Measurements from ENCODE around the gene TCOF1.

The TCOF1 gene

DNA sequence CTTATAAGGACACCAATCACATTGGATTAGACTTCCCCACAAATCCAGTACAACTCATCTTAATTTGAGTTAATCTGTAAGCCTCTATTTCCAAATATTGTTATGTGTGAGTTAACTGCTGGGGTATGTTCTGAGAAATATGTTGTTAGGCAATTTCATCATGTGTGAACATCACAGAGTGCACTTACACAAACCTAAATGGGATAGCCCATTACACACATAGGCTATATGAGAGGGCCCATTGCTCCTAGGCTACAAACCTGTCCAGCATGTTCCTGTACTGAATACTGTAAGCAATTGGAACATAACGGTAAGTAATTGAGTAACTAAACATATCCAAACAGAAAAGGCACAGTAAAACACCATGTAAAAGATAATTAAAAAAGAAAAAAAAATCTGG is 35.7 kb upstream of the TCOF1 start:
- H3K18ac ChIP-seq (ENCODE audit: low read length), result no peak overlapping the region
- no peaks in the 10 kb centered on the region for H3K36me3 ChIP-seq (ENCODE audit: control insufficient read depth, insufficient read depth, low read length)
- H2BK120ac ChIP-seq (ENCODE audit: low read depth, low read length), result no peak overlapping the region
- no peak overlapping the region for H3K27ac ChIP-seq (ENCODE audit: low read depth, low read length)
- no peak overlapping the region for H3K9ac ChIP-seq (ENCODE audit: low read length)
- H3K23ac ChIP-seq (ENCODE audit: low read length), result no peak overlapping the region
- no peak overlapping the region for H2BK5ac ChIP-seq (ENCODE audit: low read length)
- H3K4ac ChIP-seq (ENCODE audit: low read depth, low read length), result no peak overlapping the region
- H3K79me2 ChIP-seq (ENCODE audit: control insufficient read depth, insufficient read depth, low read length), result no peaks in the 10 kb centered on the region
- peaks cover 5% of the 10 kb centered on the region for H3K4me1 ChIP-seq (ENCODE audit: control insufficient read depth, low read depth, low read length)
- H2AK5ac ChIP-seq (ENCODE audit: low read length), result no peak overlapping the region
- H3K27me3 ChIP-seq (ENCODE audit: insufficient read depth, low read length, poor library complexity), result no peaks in the 10 kb centered on the region
- H4K5ac ChIP-seq (ENCODE audit: low read length), result no peak overlapping the region
- H3K4me2 ChIP-seq (ENCODE audit: low read length), result no peak overlapping the region
- DNase-seq, result no peak
- no peak overlapping the region for H3K4me3 ChIP-seq (ENCODE audit: low read length)
- no CpG with 5 or more reads among the region's 1 CpG for WGBS (ENCODE audit: extremely low coverage, insufficient coverage, low lambda C conversion rate)
- H4K8ac ChIP-seq (ENCODE audit: low read depth, low read length), result no peak overlapping the region
- H3K56ac ChIP-seq (ENCODE audit: low read length), result no peak overlapping the region
- no peaks in the 10 kb centered on the region for H3K79me1 ChIP-seq (ENCODE audit: low read length)
- no peak overlapping the region for H2BK15ac ChIP-seq (replicated peaks; ENCODE audit: low read depth)

DNA sequence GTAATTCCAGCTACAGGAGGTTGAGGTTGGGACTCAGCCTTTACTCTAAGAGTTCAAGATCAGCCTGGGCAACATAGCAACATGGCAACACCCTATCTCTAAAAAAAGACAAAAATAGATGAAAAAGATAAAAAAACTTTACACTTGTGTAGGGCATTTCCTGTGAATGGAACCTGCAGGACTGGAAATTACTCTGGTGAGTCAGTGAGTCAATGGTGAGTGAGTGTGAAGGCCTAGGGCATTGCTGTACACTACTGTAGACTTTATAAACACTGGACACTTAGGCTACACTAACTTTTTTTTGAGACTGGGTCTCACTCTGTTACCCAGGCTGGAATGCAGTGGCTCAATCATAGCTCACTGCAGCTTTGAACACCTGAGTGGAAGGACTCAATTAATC is 35.3 kb upstream of the TCOF1 start:
- H3K27me3 ChIP-seq (ENCODE audit: insufficient read depth, low read length, poor library complexity), result no peaks in the 10 kb centered on the region

DNA sequence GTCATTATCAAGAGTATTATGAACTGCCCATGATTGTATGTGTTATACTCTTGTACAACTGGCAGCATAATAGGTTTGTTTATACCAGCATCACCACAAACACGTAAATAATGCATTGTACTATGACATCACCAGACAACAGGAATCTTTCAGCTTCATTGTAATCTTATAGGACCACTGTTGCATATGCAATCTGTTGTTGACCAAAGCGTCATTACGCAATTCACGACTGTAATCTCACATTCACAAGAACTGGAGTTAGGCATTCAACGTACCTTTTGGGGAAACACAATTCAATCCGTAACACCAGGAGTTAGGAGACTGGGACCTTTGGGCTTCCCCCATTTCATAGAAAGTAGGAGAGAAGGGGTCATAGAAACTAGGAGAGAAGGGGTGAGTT is 34.4 kb upstream of the TCOF1 start:
- Histone ChIP-seq H2BK5ac (ENCODE audit: low read length) (no peak overlapping the region), H4K8ac (ENCODE audit: low read depth, low read length) (no peak overlapping the region), H3K27me3 (ENCODE audit: insufficient read depth, low read length, poor library complexity) (no peaks in the 10 kb centered on the region), H3K4ac (ENCODE audit: low read depth, low read length) (no peak overlapping the region), H4K5ac (ENCODE audit: low read length) (no peak overlapping the region), H3K36me3 (ENCODE audit: control insufficient read depth, insufficient read depth, low read length) (no peaks in the 10 kb centered on the region), H2BK120ac (ENCODE audit: low read depth, low read length) (no peak overlapping the region), H3K4me3 (ENCODE audit: low read length) (no peak overlapping the region), H3K4me2 (ENCODE audit: low read length) (no peak overlapping the region), H3K79me2 (ENCODE audit: control insufficient read depth, insufficient read depth, low read length) (no peaks in the 10 kb centered on the region), H2AK5ac (ENCODE audit: low read length) (no peak overlapping the region), H3K56ac (ENCODE audit: low read length) (no peak overlapping the region), H3K18ac (ENCODE audit: low read length) (no peak overlapping the region), H3K4me1 (ENCODE audit: control insufficient read depth, low read depth, low read length) (peaks cover 2% of the 10 kb centered on the region), H3K27ac (ENCODE audit: low read depth, low read length) (no peak overlapping the region), H3K9ac (ENCODE audit: low read length) (no peak overlapping the region), H3K23ac (ENCODE audit: low read length) (no peak overlapping the region), H2BK15ac (replicated peaks; ENCODE audit: low read depth) (no peak overlapping the region), H3K79me1 (ENCODE audit: low read length) (no peaks in the 10 kb centered on the region)
- no CpG with 5 or more reads among the region's 6 CpGs for WGBS (ENCODE audit: extremely low coverage, insufficient coverage, low lambda C conversion rate)
- no peak for DNase-seq

More for the DNA sequence above, 35.3 kb upstream of the TCOF1 start:
- Histone ChIP-seq H3K4me2 (ENCODE audit: low read length) (no peak overlapping the region), H3K4me1 (ENCODE audit: control insufficient read depth, low read depth, low read length) (peaks cover 5% of the 10 kb centered on the region), H3K56ac (ENCODE audit: low read length) (no peak overlapping the region), H4K5ac (ENCODE audit: low read length) (no peak overlapping the region), H3K36me3 (ENCODE audit: control insufficient read depth, insufficient read depth, low read length) (no peaks in the 10 kb centered on the region), H3K4ac (ENCODE audit: low read depth, low read length) (no peak overlapping the region), H3K4me3 (ENCODE audit: low read length) (no peak overlapping the region), H2BK15ac (replicated peaks; ENCODE audit: low read depth) (no peak overlapping the region), H3K9ac (ENCODE audit: low read length) (no peak overlapping the region), H3K79me1 (ENCODE audit: low read length) (no peaks in the 10 kb centered on the region), H2BK120ac (ENCODE audit: low read depth, low read length) (no peak overlapping the region), H4K8ac (ENCODE audit: low read depth, low read length) (no peak overlapping the region), H3K79me2 (ENCODE audit: control insufficient read depth, insufficient read depth, low read length) (no peaks in the 10 kb centered on the region), H3K18ac (ENCODE audit: low read length) (no peak overlapping the region), H3K23ac (ENCODE audit: low read length) (no peak overlapping the region), H3K27ac (ENCODE audit: low read depth, low read length) (no peak overlapping the region), H2BK5ac (ENCODE audit: low read length) (no peak overlapping the region), H2AK5ac (ENCODE audit: low read length) (no peak overlapping the region)
- DNase-seq, result no peak

DNA sequence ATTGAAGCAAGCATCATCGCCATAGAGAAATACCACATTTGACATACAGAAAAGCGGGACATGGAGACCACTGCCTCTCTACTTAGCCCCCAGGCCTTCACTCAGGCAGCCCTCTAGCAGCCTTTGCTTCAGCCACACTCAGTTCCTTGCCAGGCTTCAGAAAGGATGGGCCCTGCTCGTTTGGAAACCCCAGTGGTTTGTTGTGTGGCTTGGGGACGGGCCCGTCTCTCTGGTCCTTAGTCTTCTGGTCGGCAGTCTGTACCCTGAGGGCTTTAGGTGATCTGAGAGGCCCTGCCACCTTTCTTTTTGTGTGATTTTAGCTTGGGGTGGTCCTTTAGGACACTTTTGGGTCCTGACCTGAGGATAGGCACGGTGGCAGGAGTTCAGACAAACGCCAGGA is 33.7 kb upstream of the TCOF1 start:
- H3K56ac ChIP-seq (ENCODE audit: low read length), result no peak overlapping the region
- no peak for DNase-seq
- no peak overlapping the region for H2BK5ac ChIP-seq (ENCODE audit: low read length)
- WGBS (ENCODE audit: extremely low coverage, insufficient coverage, low lambda C conversion rate), result no CpG with 5 or more reads among the region's 8 CpGs
- H3K4me1 ChIP-seq (ENCODE audit: control insufficient read depth, low read depth, low read length), result no peaks in the 10 kb centered on the region
- no peak overlapping the region for H3K9ac ChIP-seq (ENCODE audit: low read length)
- no peak overlapping the region for H3K18ac ChIP-seq (ENCODE audit: low read length)
- H3K4me2 ChIP-seq (ENCODE audit: low read length), result no peak overlapping the region
- no peak overlapping the region for H3K4ac ChIP-seq (ENCODE audit: low read depth, low read length)
- no peak overlapping the region for H3K23ac ChIP-seq (ENCODE audit: low read length)
- H2BK15ac ChIP-seq (replicated peaks; ENCODE audit: low read depth), result no peak overlapping the region
- no peak overlapping the region for H3K27ac ChIP-seq (ENCODE audit: low read depth, low read length)
- H2BK120ac ChIP-seq (ENCODE audit: low read depth, low read length), result no peak overlapping the region
- no peak overlapping the region for H3K4me3 ChIP-seq (ENCODE audit: low read length)
- H3K36me3 ChIP-seq (ENCODE audit: control insufficient read depth, insufficient read depth, low read length), result no peaks in the 10 kb centered on the region
- H4K8ac ChIP-seq (ENCODE audit: low read depth, low read length), result no peak overlapping the region
- H3K79me1 ChIP-seq (ENCODE audit: low read length), result no peaks in the 10 kb centered on the region
- no peaks in the 10 kb centered on the region for H3K27me3 ChIP-seq (ENCODE audit: insufficient read depth, low read length, poor library complexity)
- H4K5ac ChIP-seq (ENCODE audit: low read length), result no peak overlapping the region
- H3K79me2 ChIP-seq (ENCODE audit: control insufficient read depth, insufficient read depth, low read length), result no peaks in the 10 kb centered on the region
- no peak overlapping the region for H2AK5ac ChIP-seq (ENCODE audit: low read length)

DNA sequence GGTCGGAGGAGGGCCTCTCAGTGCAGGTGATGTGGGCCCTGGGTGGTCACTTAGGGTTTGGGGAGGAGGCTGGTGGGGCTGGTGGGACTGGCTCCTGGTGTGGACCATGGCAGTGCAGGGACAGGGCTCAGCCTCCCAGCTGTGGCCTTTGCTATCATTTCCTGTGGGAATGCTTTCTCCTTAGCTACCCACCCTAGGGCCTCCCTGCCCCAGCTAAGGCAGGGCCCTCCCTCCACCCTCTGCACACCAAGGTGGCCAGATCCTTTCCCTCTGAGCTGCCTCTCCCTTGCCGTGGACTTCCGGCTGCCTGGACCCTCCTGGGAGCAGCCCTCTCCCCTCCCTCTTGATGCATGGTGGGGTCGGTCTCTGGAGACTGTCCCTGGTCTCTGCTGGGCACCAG is 32.1 kb upstream of the TCOF1 start:
- no peak for DNase-seq
- no peak overlapping the region for H3K56ac ChIP-seq (ENCODE audit: low read length)
- no peak overlapping the region for H2AK5ac ChIP-seq (ENCODE audit: low read length)
- H4K8ac ChIP-seq (ENCODE audit: low read depth, low read length), result no peak overlapping the region
- no peaks in the 10 kb centered on the region for H3K79me2 ChIP-seq (ENCODE audit: control insufficient read depth, insufficient read depth, low read length)
- no peak overlapping the region for H3K27ac ChIP-seq (ENCODE audit: low read depth, low read length)
- H4K5ac ChIP-seq (ENCODE audit: low read length), result no peak overlapping the region
- no peak overlapping the region for H3K4ac ChIP-seq (ENCODE audit: low read depth, low read length)
- H3K9ac ChIP-seq (ENCODE audit: low read length), result no peak overlapping the region
- H3K36me3 ChIP-seq (ENCODE audit: control insufficient read depth, insufficient read depth, low read length), result no peaks in the 10 kb centered on the region
- H3K23ac ChIP-seq (ENCODE audit: low read length), result no peak overlapping the region
- no peaks in the 10 kb centered on the region for H3K4me1 ChIP-seq (ENCODE audit: control insufficient read depth, low read depth, low read length)
- H3K4me2 ChIP-seq (ENCODE audit: low read length), result no peak overlapping the region
- no peak overlapping the region for H2BK120ac ChIP-seq (ENCODE audit: low read depth, low read length)
- no peak overlapping the region for H3K18ac ChIP-seq (ENCODE audit: low read length)
- H3K27me3 ChIP-seq (ENCODE audit: insufficient read depth, low read length, poor library complexity), result no peaks in the 10 kb centered on the region
- WGBS (ENCODE audit: extremely low coverage, insufficient coverage, low lambda C conversion rate), result no CpG with 5 or more reads among the region's 4 CpGs
- H2BK5ac ChIP-seq (ENCODE audit: low read length), result no peak overlapping the region
- H3K4me3 ChIP-seq (ENCODE audit: low read length), result no peak overlapping the region
- H3K79me1 ChIP-seq (ENCODE audit: low read length), result no peaks in the 10 kb centered on the region
- no peak overlapping the region for H2BK15ac ChIP-seq (replicated peaks; ENCODE audit: low read depth)

DNA sequence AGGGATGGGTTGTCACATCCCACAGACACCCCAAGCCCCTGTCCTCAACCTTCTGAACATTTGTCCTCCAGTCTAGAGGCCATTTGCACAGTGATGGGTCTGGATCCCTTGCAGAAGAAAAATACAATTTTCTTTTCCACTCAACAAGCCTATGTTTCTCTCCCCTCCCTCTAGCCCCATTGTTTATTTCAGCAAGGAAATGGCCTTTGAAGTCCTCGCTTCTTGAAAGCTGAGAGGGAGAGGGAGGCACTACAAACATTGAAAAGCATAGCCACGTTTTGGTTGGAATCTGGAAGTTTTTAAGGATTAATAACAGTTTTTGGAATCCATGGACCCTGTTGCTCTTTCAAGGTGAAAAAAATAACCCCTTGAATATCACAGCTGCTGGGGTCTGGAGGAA is 30.8 kb upstream of the TCOF1 start:
- no peak overlapping the region for H4K5ac ChIP-seq (ENCODE audit: low read length)
- H3K79me1 ChIP-seq (ENCODE audit: low read length), result no peaks in the 10 kb centered on the region
- H3K23ac ChIP-seq (ENCODE audit: low read length), result no peak overlapping the region
- H3K27ac ChIP-seq (ENCODE audit: low read depth, low read length), result no peak overlapping the region
- no peak overlapping the region for H3K56ac ChIP-seq (ENCODE audit: low read length)
- H3K4ac ChIP-seq (ENCODE audit: low read depth, low read length), result no peak overlapping the region
- no peak overlapping the region for H3K4me2 ChIP-seq (ENCODE audit: low read length)
- H3K4me1 ChIP-seq (ENCODE audit: control insufficient read depth, low read depth, low read length), result no peaks in the 10 kb centered on the region
- no peak overlapping the region for H2BK120ac ChIP-seq (ENCODE audit: low read depth, low read length)
- H2BK5ac ChIP-seq (ENCODE audit: low read length), result no peak overlapping the region
- H3K36me3 ChIP-seq (ENCODE audit: control insufficient read depth, insufficient read depth, low read length), result no peaks in the 10 kb centered on the region
- H3K18ac ChIP-seq (ENCODE audit: low read length), result no peak overlapping the region
- H3K79me2 ChIP-seq (ENCODE audit: control insufficient read depth, insufficient read depth, low read length), result no peaks in the 10 kb centered on the region
- no peak overlapping the region for H3K4me3 ChIP-seq (ENCODE audit: low read length)
- H4K8ac ChIP-seq (ENCODE audit: low read depth, low read length), result no peak overlapping the region
- no peak for DNase-seq
- H3K27me3 ChIP-seq (ENCODE audit: insufficient read depth, low read length, poor library complexity), result no peaks in the 10 kb centered on the region
- no CpG with 5 or more reads among the region's 2 CpGs for WGBS (ENCODE audit: extremely low coverage, insufficient coverage, low lambda C conversion rate)
- H3K9ac ChIP-seq (ENCODE audit: low read length), result no peak overlapping the region
- no peak overlapping the region for H2BK15ac ChIP-seq (replicated peaks; ENCODE audit: low read depth)
- no peak overlapping the region for H2AK5ac ChIP-seq (ENCODE audit: low read length)

Data from mesendoderm (in vitro differentiated cells).